GM12864 (cell line): ENCODE results near the gene CST2.

Experiments used
- DNase-seq: peaks from one replicate; pipeline ENCODE4 v3.0.0-alpha.2; 2011; ENCODE audit warnings: low read depth
- H3K4me3 ChIP-seq: 2 replicates; pipeline ENCODE4 v1.5.1; 2011; ENCODE audit warnings: mild to moderate bottlenecking, low read depth, low read length, control low read depth
- TF ChIP-seq, protein P1 (sequence below): IDR thresholded peaks from 2 replicates; pipeline ENCODE4 v1.5.1; 2011; ENCODE audit warnings: low read depth, mild to moderate bottlenecking, moderate library complexity, low read length, control low read depth, inconsistent platforms; ENCODE audit errors: missing control alignments

The CST2 gene, protein sequence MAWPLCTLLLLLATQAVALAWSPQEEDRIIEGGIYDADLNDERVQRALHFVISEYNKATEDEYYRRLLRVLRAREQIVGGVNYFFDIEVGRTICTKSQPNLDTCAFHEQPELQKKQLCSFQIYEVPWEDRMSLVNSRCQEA

GRCh38 chr20:23826541-23827021 is at the start of gene CST2:
CST2 (minus strand) TSS chr20:23826729; CDS start chr20:23826660, 69 bp downstream.
- TF ChIP-seq, protein P1, sequence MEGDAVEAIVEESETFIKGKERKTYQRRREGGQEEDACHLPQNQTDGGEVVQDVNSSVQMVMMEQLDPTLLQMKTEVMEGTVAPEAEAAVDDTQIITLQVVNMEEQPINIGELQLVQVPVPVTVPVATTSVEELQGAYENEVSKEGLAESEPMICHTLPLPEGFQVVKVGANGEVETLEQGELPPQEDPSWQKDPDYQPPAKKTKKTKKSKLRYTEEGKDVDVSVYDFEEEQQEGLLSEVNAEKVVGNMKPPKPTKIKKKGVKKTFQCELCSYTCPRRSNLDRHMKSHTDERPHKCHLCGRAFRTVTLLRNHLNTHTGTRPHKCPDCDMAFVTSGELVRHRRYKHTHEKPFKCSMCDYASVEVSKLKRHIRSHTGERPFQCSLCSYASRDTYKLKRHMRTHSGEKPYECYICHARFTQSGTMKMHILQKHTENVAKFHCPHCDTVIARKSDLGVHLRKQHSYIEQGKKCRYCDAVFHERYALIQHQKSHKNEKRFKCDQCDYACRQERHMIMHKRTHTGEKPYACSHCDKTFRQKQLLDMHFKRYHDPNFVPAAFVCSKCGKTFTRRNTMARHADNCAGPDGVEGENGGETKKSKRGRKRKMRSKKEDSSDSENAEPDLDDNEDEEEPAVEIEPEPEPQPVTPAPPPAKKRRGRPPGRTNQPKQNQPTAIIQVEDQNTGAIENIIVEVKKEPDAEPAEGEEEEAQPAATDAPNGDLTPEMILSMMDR, result no peak
- no peak within 1 kb of the TSS for H3K4me3 ChIP-seq
- DNase-seq, result no peak

DNA sequence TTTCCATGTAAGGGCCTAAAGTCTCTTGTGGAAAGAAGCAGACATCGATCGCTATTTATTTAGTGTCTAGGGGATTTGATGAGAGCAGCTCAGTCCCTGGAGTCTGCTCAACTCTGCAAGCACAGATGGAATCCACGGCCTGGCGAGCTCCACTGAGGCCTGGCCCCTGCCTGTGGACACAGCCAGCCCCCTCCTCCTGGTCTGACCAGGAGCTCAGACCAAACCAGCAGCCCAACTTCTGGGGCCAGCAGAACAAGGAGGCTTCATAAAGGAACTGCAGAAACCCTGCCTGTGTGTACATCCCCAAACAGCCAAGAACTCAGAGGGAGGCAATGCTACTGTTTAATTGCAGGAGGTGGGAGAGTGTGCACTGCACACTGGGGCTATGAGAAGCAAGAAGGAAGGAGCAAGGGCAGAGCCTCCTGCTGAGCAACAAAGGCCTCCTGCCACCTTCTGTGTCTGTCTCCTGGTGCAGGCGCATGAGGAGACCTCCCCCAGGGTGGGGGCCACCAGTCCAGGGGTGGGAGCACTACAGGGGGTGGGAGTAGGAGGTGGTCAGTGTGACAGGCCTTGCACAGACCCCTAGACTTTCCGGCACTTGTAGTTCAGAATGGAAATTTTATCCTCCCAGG is 49.2 kb upstream of the CST2 start:
- no peak for DNase-seq
- no peak overlapping the region for H3K4me3 ChIP-seq
- TF ChIP-seq, protein P1, result no peak

DNA sequence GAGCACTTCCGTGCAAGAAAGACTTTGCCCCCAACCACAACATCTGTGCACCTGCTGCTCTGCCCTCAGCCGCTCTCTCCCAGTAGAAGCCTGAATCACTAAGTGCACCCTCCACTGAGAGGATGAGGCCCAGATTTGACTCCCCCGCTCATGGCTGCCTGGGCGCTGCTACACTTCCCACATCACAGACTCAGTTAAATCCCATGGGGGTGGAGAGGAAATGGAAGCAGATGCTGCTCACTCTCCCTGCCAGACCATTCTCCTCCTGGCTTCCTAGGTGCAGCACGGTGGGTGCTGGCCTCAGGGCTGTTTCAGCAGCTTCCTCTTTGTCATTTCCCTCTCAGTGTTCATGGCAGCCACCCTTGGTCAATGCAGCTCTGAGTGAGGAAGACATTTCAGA is 48.2 kb upstream of the CST2 start:
- H3K4me3 ChIP-seq, result no peak overlapping the region
- DNase-seq, result no peak
- TF ChIP-seq, protein P1, result no peak

DNA sequence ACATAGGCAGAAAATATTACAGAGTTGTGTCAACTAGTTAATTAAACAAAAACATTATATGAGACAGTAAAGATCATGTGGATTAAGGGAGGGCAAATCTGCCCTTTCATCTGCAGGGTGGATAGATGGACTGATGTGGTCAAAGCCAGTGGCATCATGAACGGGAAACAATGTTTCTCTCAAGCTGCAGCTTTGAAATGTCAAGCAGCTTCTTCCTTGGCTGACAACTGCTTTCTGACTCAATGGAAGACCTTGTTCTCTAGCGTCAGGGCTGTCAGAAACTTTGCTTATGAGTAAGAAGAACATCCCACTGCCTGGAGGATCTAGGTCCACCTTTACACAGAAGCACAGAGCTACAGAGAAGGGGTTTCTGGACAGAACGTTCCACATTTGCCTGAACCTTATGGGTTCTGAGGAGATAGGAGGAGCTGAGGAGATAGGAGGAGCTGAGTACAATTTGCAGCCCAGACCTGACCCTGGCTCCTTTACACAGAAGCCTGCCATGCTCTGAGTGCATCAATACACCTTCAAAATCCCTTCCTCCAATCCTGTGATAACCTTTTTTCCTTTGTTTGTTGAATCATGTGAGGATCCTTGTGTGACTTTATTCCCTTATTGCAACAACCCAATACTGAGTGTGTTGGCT is 47.0 kb upstream of the CST2 start:
- DNase-seq, result no peak
- H3K4me3 ChIP-seq, result no peak overlapping the region
- TF ChIP-seq, protein P1, result no peak

DNA sequence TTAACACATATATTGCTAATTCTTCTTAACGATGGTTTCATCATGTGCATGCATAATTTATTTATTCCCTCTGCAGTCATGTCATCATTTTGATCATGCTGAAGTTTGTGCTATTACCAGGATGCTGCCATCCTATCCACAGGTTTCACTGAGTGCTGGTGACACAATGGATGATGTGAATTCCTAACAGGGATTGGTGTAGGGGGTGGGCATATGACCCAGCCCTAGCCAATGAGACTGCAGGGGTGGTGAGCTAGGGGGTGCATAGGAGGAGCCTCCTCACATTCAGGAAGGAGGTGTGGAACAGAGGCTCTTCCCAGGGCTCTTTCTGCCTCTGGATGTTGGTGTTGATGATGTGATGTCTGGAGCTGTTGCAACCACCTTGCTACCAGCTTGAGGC is 45.5 kb upstream of the CST2 start:
- no peak for DNase-seq

GRCh38 chr20:23870461-23870860 is 43.9 kb upstream of the CST2 start:
- TF ChIP-seq, protein P1, result no peak
- no peak for DNase-seq
- no peak overlapping the region for H3K4me3 ChIP-seq

More for the DNA sequence above, 45.5 kb upstream of the CST2 start:
- TF ChIP-seq, protein P1, result no peak
- H3K4me3 ChIP-seq, result no peak overlapping the region
